Sigmoid colon (tissue), 7 donors: ENCODE results near the gene GLIS1. TPM values are rescaled to one million over a fixed set of nuclear protein-coding genes. Genes with fewer than 3 reads are reported as not detected.

ENCODE experiments used
- DNase-seq: peaks from one replicate; pipeline ENCODE4 v3.0.0-alpha.2; 2019
- H3K27ac ChIP-seq, 4 donors: fragments of 200-600 bp; sonication (generic); one replicate each; pipeline ENCODE4 v1.5.1; 2016 to 2019; ENCODE audit warnings: mild to moderate bottlenecking in 1 of 4
- H3K27me3 ChIP-seq, 3 donors: fragments of 200-600 bp; sonication (generic); one replicate each; pipeline ENCODE4 v1.5.1; 2019; ENCODE audit warnings: mild to moderate bottlenecking in 1 of 3
- H3K36me3 ChIP-seq, 4 donors: fragments of 200-600 bp; sonication (generic); one replicate each; pipeline ENCODE4 v1.5.1; 2016 to 2019
- H3K4me1 ChIP-seq, 4 donors: fragments of 200-600 bp; sonication (generic); one replicate each; pipeline ENCODE4 v1.5.1; 2017 to 2019
- H3K4me3 ChIP-seq, 4 donors: fragments of 200-600 bp; sonication (generic); one replicate each; pipeline ENCODE4 v1.5.1; 2017 to 2019; ENCODE audit warnings: mild to moderate bottlenecking in 2 of 4, moderate library complexity in 1 of 4
- H3K9me3 ChIP-seq, 4 donors: fragments of 200-600 bp in 3 of 4; sonication (generic) in 3 of 4; one replicate each; pipeline versions ENCODE4 v1.5.1 to v1.6.1; 2013 to 2019
- CTCF ChIP-seq, 4 experiments: fragments of 450-650 bp in 3 of 4; fragments of 200-600 bp in 1 of 4; IDR thresholded peaks; one replicate each; pipeline ENCODE4 v1.5.1; 2016 to 2019; ENCODE audit warnings: antibody characterized with exemption in 4 of 4, mild to moderate bottlenecking in 3 of 4, moderate library complexity in 2 of 4
- EP300 ChIP-seq, 4 donors: sonication (generic); formaldehyde crosslinking; IDR thresholded peaks; one replicate each; pipeline ENCODE4 v1.6.1; 2017; ENCODE audit warnings: antibody characterized with exemption in 4 of 4
- POLR2A ChIP-seq, 2 donors: fragments of 450-650 bp; IDR thresholded peaks; one replicate each; pipeline ENCODE4 v1.6.1; 2016; ENCODE audit warnings: antibody characterized with exemption in 2 of 2, mild to moderate bottlenecking in 2 of 2, moderate library complexity in 2 of 2
- POLR2AphosphoS5 ChIP-seq, 4 donors: sonication (generic); formaldehyde crosslinking; IDR thresholded peaks; one replicate each; pipeline ENCODE4 v1.6.1; 2017; ENCODE audit warnings: antibody characterized with exemption in 4 of 4
- WGBS, 2 donors: extraction: QIAGEN DNeasy Blood & Tissue Kit; methylation state at CpG; one replicate each; pipeline ENCODE4 v1.1.7; 2013; 5-methylcytosine and 5-hydroxymethylcytosine counted together
- intact Hi-C: fragments of 100-400 bp; cut with DNase I; formaldehyde crosslinking; loops from one replicate; pipeline ENCODE4 v1.15.1; 2023
- polyA plus RNA-seq, 3 donors: library from polyadenylated mRNA; stranded (reverse); fragments of 200-250 nt; gene quantifications; one replicate each; pipeline ENCODE4 v1.2.3, GENCODE V29; 2013
- total RNA-seq, 4 donors: library from RNA; depleted of rRNA; stranded (reverse); fragments of >200 nt; gene quantifications; one replicate each; pipeline ENCODE4 v1.1.0, GENCODE V29; 2016
- donor health status: healthy with polysubstance abuse.
- donor health status: Bipolar disorder and iron deficiency.
- donor health status: healthy.

GLIS1 gene
- total and polyA plus RNA-seq, 7 donors, result 0.16 to 0.83 (median 0.32) TPM; not detected in 4

- H3K9me3 ChIP-seq, result no peaks in the 10 kb centered on the region
- intact Hi-C loops, result no loop called here
- WGBS, 2 donors, result 35 to 48% methylated on average over 3 of the region's 3 CpGs
- H3K4me1 ChIP-seq, result peaks cover 0 to 3% (median 0%) of the 10 kb centered on the region in 4 donors
- no peak overlapping the region for H3K27ac ChIP-seq
- no peaks in the 10 kb centered on the region for H3K36me3 ChIP-seq
- no peak overlapping the region for H3K4me3 ChIP-seq
- TF ChIP-seq EP300 (IDR thresholded peaks at IDR 0.05) (no peak), POLR2A (IDR thresholded peaks at IDR 0.05) (no peak), POLR2AphosphoS5 (IDR thresholded peaks at IDR 0.05) (no peak), CTCF (IDR thresholded peaks at IDR 0.05) (no peak)
- no peak for DNase-seq
- H3K27me3 ChIP-seq, result peaks cover 0 to 15% (median 0%) of the 10 kb centered on the region in 3 donors
These were observed 6.6 kb downstream of the GLIS1 start for GRCh38 chr1:53732409-53732808.

DNA sequence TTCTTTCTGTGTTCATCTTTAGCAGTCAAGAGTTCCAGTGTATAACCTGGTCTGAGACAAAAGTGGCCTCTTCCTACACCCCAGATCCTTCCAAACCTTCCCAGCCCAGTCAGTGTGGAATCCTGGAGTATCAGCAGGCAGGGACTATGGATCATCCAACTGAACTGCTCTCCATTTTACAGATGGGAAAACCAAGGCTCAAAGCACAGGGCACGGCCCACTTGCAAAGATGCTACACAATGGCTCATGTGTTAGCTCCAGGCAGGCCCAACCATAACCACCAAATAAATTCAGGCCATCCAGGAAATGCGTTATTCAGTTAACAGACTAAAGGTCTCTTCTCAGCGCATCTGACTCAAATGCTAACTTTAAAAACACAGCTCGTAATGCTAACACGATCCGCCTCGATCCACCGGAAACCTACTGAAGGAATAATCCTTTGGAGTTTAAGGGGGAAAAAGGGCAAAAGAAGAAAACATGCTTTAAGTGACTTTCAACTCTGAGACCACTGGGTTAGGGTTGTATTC lies 7.1 kb downstream of the GLIS1 start:
- Histone ChIP-seq H3K4me3 (no peak overlapping the region), H3K9me3 (no peaks in the 10 kb centered on the region), H3K36me3 (no peaks in the 10 kb centered on the region), H3K27me3 (peaks cover 0 to 10% (median 0%) of the 10 kb centered on the region in 3 donors), H3K27ac (no peak overlapping the region), H3K4me1 (no peaks in the 10 kb centered on the region)
- TF ChIP-seq EP300 (IDR thresholded peaks at IDR 0.05), result no peak
- TF ChIP-seq CTCF (IDR thresholded peaks at IDR 0.05), result no peak
- no peak for TF ChIP-seq POLR2AphosphoS5 (IDR thresholded peaks at IDR 0.05)
- TF ChIP-seq POLR2A (IDR thresholded peaks at IDR 0.05), result no peak
- intact Hi-C loops, result no loop called here
- 62 to 77% methylated on average over 8 of the region's 8 CpGs for WGBS, 2 donors
- DNase-seq, result no peak

DNA sequence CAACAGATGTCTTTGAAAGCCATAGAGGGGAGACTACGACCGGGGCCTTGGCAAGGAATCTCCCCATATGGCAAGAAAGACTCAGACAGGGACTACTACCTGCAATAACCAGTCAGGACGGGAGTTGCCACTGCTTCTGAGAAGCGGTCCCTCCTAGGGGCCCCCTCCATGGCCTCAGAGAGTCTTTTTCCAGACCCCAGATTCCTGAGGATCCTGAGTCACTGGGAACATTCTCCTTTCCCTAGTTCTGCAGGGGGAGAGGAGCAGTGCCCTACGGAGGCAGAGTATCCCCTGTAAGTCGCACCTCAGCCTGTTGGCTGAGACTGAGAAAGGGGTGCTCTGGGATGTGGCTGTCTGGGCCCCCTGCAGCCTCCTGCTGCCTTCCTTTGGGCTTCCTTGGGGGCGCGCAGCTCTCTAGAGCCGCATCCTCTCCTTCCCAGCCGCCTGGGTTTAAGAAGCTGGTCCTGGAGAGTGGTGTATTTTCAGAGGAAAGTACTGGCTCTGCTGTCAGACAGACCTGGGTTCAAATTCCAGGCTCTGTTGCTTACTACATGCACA lies 7.8 kb downstream of the GLIS1 start:
- DNase-seq, result no peak
- H3K27me3 ChIP-seq, result peaks cover 0 to 5% (median 0%) of the 10 kb centered on the region in 3 donors

DNA sequence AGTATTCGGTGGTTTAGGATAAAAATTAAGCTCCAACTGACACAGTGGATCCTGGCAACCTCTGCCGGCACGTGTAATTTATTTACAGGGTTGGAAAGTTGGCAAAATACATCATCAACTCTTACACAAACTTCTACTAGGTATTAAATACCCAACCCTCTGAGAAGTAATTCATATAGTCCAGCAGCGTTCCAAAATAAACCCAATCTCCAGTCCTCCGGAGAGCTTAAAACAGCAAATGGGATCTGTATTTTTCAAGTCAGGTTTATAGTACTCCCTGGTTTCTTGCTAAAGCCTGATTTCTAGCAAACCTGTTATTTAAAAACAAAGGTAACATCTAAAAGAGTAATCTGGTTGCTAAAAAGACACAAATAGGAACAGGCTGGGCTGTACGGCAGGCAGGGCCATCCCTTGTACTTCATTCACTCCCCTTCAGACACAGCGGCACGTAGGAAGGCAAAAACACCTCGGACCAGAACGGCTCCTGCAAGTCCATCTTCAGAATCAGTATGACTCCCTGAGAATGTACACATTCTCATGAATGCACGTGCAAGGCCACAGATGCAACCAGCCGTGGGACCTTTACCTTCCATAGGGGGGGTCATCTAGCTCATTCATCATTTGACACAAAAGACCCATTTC lies 8.6 kb downstream of the GLIS1 start:
- Histone ChIP-seq H3K27me3 (peaks cover 0 to 5% (median 0%) of the 10 kb centered on the region in 3 donors), H3K36me3 (no peaks in the 10 kb centered on the region), H3K4me1 (no peaks in the 10 kb centered on the region), H3K9me3 (no peaks in the 10 kb centered on the region), H3K27ac (no peak overlapping the region), H3K4me3 (no peak overlapping the region)
- TF ChIP-seq POLR2AphosphoS5 (IDR thresholded peaks at IDR 0.05) (no peak), POLR2A (IDR thresholded peaks at IDR 0.05) (no peak), CTCF (IDR thresholded peaks at IDR 0.05) (no peak), EP300 (IDR thresholded peaks at IDR 0.05) (no peak)
- WGBS, 2 donors, result 86 to 90% methylated on average over 12 of the region's 12 CpGs
- intact Hi-C loops, result no loop called here
- no peak for DNase-seq

More for the DNA sequence above, 7.8 kb downstream of the GLIS1 start:
- TF ChIP-seq EP300 (IDR thresholded peaks at IDR 0.05) (no peak), CTCF (IDR thresholded peaks at IDR 0.05) (no peak), POLR2AphosphoS5 (IDR thresholded peaks at IDR 0.05) (no peak), POLR2A (IDR thresholded peaks at IDR 0.05) (no peak)
- Histone ChIP-seq H3K4me3 (no peak overlapping the region), H3K27ac (no peak overlapping the region), H3K4me1 (no peaks in the 10 kb centered on the region), H3K9me3 (no peaks in the 10 kb centered on the region), H3K36me3 (no peaks in the 10 kb centered on the region)
- intact Hi-C loops, result no loop called here
- 91 to 92% methylated on average over 10 of the region's 10 CpGs for WGBS, 2 donors
